OCI-LY7 (cell line): ENCODE data around the gene KRTAP15-1. TPM values are rescaled to one million over a fixed set of nuclear protein-coding genes. Genes with fewer than 3 reads are reported as not detected.

Source experiments
- BruUV-seq: library from RNA; stranded (reverse); fragments of 400-500 nt; replicated peaks from 2 replicates; lab custom pipeline; 2021; lab: Mats Ljungman, UMichigan
- CTCF ChIA-PET: fragments of 300-600 bp; sonication (Branson Sonifier 250); formaldehyde crosslinking; loops from one replicate; lab custom pipeline; 2022; ENCODE audit warnings: antibody characterized with exemption; ENCODE audit not compliant: unreplicated experiment; lab: Charles Lee
- POLR2A ChIA-PET: fragments of 300-600 bp; sonication (Branson Sonifier 250); formaldehyde crosslinking; loops from one replicate; lab custom pipeline; 2022; ENCODE audit warnings: antibody characterized with exemption; lab: Charles Lee
- DNase-seq: peaks from one replicate; pipeline ENCODE4 v3.0.0-alpha.2; 2015; ENCODE audit warnings: low spot score
- H2AFZ ChIP-seq: fragments of 200-600 bp; sonication (generic), shearing (Covaris generic); 2 replicates; pipeline ENCODE4 v1.6.1; 2014; ENCODE audit warnings: mild to moderate bottlenecking, antibody characterized with exemption, low read length, moderate library complexity
- H3K27ac ChIP-seq: fragments of 200-600 bp; sonication (generic); 2 replicates; pipeline ENCODE4 v1.5.1; 2014; ENCODE audit warnings: mixed run types, low read depth, mild to moderate bottlenecking, moderate library complexity, low read length, inconsistent platforms; ENCODE audit not compliant: poor library complexity, severe bottlenecking
- H3K36me3 ChIP-seq: fragments of 200-600 bp; sonication (generic); 2 replicates; pipeline ENCODE4 v1.6.1; 2014; ENCODE audit warnings: mild to moderate bottlenecking, antibody characterized with exemption, low read length, moderate library complexity, mixed read lengths; ENCODE audit not compliant: insufficient read depth
- H3K4me1 ChIP-seq: fragments of 200-600 bp; sonication (generic); 2 replicates; pipeline ENCODE4 v1.5.1; 2014; ENCODE audit warnings: mild to moderate bottlenecking, low read length; ENCODE audit not compliant: insufficient read depth, poor library complexity, severe bottlenecking
- H3K4me2 ChIP-seq: fragments of 200-600 bp; sonication (generic); 2 replicates; pipeline ENCODE4 v1.6.1; 2014; ENCODE audit warnings: mild to moderate bottlenecking, low read length
- H3K4me3 ChIP-seq: fragments of 200-600 bp; sonication (generic); 2 replicates; pipeline ENCODE4 v1.5.1; 2014; ENCODE audit warnings: mild to moderate bottlenecking, low read depth, low read length; ENCODE audit not compliant: poor library complexity, severe bottlenecking
- H3K79me2 ChIP-seq: fragments of 200-600 bp; sonication (generic); 2 replicates; pipeline ENCODE4 v1.6.1; 2016; ENCODE audit warnings: low read depth, mild to moderate bottlenecking, low read length, moderate library complexity, mixed read lengths; ENCODE audit not compliant: insufficient read depth
- H3K9me2 ChIP-seq: fragments of 200-600 bp; sonication (generic); 2 replicates; pipeline ENCODE4 v1.6.1; 2016; ENCODE audit warnings: mild to moderate bottlenecking, low read length, mixed read lengths; ENCODE audit not compliant: insufficient read depth
- H3K9me3 ChIP-seq: fragments of 200-600 bp; sonication (generic); 2 replicates; pipeline ENCODE4 v1.6.1; 2014; ENCODE audit warnings: mild to moderate bottlenecking, mixed run types, low read length, mixed read lengths
- H4K20me1 ChIP-seq: fragments of 200-600 bp; sonication (generic); 2 replicates; pipeline ENCODE4 v1.6.1; 2014; ENCODE audit warnings: mild to moderate bottlenecking, antibody characterized with exemption, low read length, moderate library complexity, mixed read lengths; ENCODE audit not compliant: insufficient read depth
- CTCF ChIP-seq: fragments of 200-600 bp; sonication (generic); conservative IDR thresholded peaks from 2 replicates; pipeline ENCODE4 v1.5.1; 2014; ENCODE audit warnings: mild to moderate bottlenecking, antibody characterized with exemption, low read length, moderate library complexity, mixed read lengths
- EZH2phosphoT487 ChIP-seq: fragments of 200-600 bp; sonication (generic); IDR thresholded peaks from 2 replicates; pipeline ENCODE4 v1.6.1; 2018; ENCODE audit warnings: low read depth, borderline replicate concordance, mild to moderate bottlenecking, mixed run types, antibody characterized with exemption, low read length, moderate library complexity, mixed read lengths
- intact Hi-C: fragments of 100-400 bp; cut with micrococcal nuclease; formaldehyde crosslinking; loops from one replicate; pipeline ENCODE4 v1.10.0; 2022; ENCODE audit not compliant: unreplicated experiment
- total RNA-seq, 2 experiments: library from RNA; depleted of rRNA in 1 of 2; stranded (reverse); fragments of >200 nt in 1 of 2; shearing (Covaris generic) in 1 of 2; gene quantifications; 2 replicates each; pipeline ENCODE4 v1.2.3, GENCODE V29; 2014 to 2022

The KRTAP15-1 gene
- total RNA-seq, 2 experiments from 2014 or later: not detected

GRCh38 chr21:30437010-30437565, 3.0 kb upstream of the KRTAP15-1 start:
- Histone ChIP-seq H4K20me1 (no peaks in the 10 kb centered on the region), H3K4me1 (no peaks in the 10 kb centered on the region), H3K4me2 (no peak overlapping the region), H3K9me3 (no peaks in the 10 kb centered on the region), H2AFZ (no peak overlapping the region), H3K36me3 (no peaks in the 10 kb centered on the region), H3K27ac (no peak overlapping the region), H3K9me2 (no peaks in the 10 kb centered on the region), H3K79me2 (no peaks in the 10 kb centered on the region), H3K4me3 (no peak overlapping the region)
- BruUV-seq: no TSS peak
- DNase-seq: no peak
- intact Hi-C loops: no loop called here
- TF ChIP-seq CTCF (no peak), EZH2phosphoT487 (no peak)
- ChIA-PET CTCF (no interaction called here), POLR2A (no interaction called here)

GRCh38 chr21:30443226-30443625, 3.2 kb downstream of the KRTAP15-1 start:
- H3K4me3 ChIP-seq: no peak overlapping the region
- TF ChIP-seq CTCF (no peak), EZH2phosphoT487 (no peak)
- DNase-seq: no peak
- H3K27ac ChIP-seq: no peak overlapping the region
- no peak overlapping the region for H2AFZ ChIP-seq
- H3K36me3 ChIP-seq: no peaks in the 10 kb centered on the region
- no peaks in the 10 kb centered on the region for H3K9me3 ChIP-seq
- POLR2A ChIA-PET: interaction anchor here (0.6 to 1.4 kb wide), 3 partner anchors 84 to 209 kb away, joined by 4 to 8 read pairs (median 6); no protein-coding TSS in a partner anchor
- BruUV-seq: no TSS peak
- H3K9me2 ChIP-seq: no peaks in the 10 kb centered on the region
- no peaks in the 10 kb centered on the region for H4K20me1 ChIP-seq
- CTCF ChIA-PET: no interaction called here
- H3K79me2 ChIP-seq: no peaks in the 10 kb centered on the region
- no peaks in the 10 kb centered on the region for H3K4me1 ChIP-seq
- no peak overlapping the region for H3K4me2 ChIP-seq
- intact Hi-C loops: no loop called here

GRCh38 chr21:30444204-30444603, 4.1 kb downstream of the KRTAP15-1 start:
- BruUV-seq: no TSS peak
- DNase-seq: no peak
- Histone ChIP-seq H3K36me3 (no peaks in the 10 kb centered on the region), H3K79me2 (no peaks in the 10 kb centered on the region), H3K4me1 (no peaks in the 10 kb centered on the region), H3K4me2 (no peak overlapping the region), H2AFZ (no peak overlapping the region), H3K27ac (no peak overlapping the region), H3K9me2 (no peaks in the 10 kb centered on the region), H3K9me3 (no peaks in the 10 kb centered on the region), H4K20me1 (no peaks in the 10 kb centered on the region), H3K4me3 (no peak overlapping the region)
- CTCF ChIA-PET: no interaction called here
- POLR2A ChIA-PET: no interaction called here
- intact Hi-C loops: no loop called here
- TF ChIP-seq CTCF (no peak), EZH2phosphoT487 (no peak)
